ENCODE measurements around the gene RARA.

Gene RARA

DNA sequence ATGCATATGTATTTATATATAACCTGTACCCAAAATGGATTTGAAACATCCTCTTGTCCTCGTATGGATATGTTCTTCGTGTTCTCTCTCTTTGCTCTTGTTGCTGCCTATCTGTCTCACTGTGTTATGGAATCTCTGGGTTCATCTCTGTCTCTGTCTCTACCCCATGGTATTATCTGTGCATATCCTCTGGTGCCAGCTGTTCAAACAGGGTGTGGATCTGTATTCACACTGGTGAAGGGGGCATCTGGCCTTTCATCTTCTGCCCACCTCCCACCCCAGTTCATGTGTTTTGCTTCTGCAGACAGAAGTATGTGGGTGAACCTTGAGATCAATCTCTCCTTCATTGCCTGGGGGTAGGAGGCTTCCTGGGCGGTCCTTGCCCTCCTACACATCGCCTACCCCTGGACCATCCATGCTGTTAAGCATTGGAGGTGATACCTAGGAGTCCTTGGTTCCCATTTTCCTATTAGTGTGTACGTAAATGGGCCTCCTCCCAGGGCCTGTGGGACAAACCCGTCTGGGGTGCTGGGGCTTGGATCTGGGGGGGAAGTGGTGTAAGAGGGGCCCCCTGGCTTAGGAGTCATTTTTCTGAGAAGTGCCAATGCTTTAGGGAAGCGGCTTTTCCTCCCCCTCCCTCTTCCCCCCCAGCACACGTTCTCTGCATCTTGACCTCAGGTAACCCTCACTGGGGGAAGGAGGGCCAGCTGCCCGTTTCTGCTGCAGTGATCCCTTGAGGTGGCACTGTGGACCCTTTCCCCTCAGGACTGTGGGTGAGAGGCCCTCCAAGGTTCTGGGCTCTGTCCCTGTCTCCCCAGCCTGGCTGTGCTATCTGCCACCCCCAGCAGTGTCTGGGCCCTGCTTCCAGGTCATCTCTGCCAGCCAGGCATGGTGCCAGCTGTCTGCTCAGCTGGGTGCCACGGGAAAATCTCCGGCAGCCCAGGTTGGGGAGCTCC, 21.1 kb downstream of the RARA start:
- DNase-seq (ENCODE audit: low spot score), result no peak

DNA sequence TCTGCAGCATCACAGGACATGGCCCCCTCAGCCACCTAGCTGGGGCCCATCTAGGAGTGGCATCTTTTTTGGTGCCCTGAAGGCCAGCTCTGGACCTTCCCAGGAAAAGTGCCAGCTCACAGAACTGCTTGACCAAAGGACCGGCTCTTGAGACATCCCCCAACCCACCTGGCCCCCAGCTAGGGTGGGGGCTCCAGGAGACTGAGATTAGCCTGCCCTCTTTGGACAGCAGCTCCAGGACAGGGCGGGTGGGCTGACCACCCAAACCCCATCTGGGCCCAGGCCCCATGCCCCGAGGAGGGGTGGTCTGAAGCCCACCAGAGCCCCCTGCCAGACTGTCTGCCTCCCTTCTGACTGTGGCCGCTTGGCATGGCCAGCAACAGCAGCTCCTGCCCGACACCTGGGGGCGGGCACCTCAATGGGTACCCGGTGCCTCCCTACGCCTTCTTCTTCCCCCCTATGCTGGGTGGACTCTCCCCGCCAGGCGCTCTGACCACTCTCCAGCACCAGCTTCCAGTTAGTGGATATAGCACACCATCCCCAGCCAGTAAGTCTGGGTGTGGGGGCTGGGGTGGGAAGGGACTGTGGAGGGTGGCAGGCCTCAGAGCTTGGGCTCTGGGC, 22.0 kb downstream of the RARA start:
- no peak for DNase-seq (ENCODE audit: low spot score)

DNA sequence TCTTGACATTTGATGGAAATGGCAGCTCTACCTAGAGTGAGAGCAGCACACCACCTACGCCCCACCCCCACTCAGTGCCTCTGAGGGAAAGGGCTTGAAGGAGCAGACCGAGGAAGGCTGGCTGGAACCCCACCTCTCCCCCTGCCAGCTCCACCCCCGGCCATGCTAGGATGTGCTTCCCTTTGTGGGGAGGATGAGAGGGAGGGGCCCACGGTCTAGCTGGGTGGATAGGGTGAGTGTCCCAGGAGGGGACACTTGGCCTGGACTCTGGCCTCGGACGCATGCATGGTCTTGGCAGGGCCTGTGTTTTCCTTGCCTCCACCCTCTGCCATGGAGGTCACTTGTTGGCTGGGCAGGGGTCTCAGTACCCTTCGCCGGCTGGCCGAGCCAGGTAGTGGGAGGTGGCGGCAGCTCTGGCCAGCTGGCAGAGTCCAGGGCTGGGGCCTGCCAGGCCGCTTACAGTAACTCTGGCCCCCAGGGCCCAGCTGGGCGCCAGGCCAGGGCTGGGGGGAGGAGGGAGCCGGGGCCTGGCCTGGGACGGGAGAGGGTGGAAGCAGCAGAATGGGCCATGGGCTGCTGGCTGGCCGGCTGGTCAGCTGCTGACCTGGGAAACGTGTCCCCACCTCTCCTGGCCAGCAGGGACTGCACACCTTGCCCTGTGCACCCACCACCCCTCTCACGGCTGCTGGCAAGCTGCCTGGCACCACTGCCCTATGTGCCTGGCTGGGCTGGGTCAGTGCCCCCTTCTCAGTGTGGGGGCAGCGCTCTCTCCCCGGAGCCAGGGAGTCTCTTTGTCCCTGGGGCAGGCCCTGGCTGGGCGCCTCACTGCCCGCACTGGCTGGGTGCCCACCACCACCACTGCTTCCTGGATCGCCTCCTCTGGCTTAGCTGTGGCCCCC, 23.0 kb downstream of the RARA start:
- DNase-seq (ENCODE audit: low spot score), result peak; percentile 83

DNA sequence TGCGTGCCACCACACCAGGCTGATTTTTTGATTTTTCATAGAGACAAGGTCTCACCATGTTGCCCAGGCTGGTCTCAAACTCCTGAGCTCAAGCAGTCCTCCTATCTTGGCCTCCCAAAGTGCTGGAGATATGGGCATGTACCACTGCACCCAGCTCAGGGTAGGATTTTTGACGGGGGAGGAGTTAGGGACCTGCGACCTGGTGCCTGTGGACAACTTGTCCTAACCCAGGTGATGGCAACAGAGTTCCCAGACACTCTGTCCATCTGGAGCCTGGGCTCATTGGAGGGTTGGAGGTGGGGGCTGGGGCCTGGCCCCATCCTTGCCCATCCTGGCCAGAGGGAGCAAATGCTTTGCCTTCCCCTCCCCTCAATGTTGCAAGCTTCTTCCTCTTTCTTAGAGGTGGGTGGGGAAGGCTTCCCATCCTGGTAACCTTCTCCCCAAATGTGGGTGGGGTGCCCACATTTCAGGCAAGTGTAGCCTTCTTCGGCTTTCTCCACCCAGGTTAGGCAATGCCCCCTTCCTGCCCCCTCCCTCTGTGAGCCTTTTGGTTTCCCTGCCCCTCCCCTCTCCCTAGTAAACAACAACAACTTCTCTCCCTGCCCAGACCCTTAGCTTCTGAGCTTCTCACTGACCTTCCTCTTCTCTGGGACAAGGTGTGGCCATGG, 24.9 kb downstream of the RARA start:
- DNase-seq (ENCODE audit: low spot score), result no peak

DNA sequence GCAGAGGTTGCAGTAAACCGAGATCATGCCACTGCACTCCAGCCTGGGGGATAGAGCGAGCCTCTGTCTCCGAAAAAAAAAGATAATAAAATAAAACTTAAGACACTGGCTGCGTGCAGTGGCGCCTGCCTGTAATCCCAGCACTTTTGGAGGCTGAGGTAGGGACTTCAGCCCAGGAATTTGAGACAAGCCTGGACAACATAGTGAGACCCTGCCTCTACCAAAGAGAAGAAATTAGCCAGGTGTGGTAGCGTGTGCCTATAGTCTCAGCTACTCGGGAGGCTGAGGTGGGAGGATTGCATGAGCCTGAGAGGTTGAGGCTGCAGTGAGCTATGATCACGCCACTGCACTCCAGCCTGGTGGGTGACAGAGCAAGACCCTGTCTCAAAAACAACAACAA, 26.6 kb downstream of the RARA start:
- DNase-seq (ENCODE audit: low spot score), result no peak

DNA sequence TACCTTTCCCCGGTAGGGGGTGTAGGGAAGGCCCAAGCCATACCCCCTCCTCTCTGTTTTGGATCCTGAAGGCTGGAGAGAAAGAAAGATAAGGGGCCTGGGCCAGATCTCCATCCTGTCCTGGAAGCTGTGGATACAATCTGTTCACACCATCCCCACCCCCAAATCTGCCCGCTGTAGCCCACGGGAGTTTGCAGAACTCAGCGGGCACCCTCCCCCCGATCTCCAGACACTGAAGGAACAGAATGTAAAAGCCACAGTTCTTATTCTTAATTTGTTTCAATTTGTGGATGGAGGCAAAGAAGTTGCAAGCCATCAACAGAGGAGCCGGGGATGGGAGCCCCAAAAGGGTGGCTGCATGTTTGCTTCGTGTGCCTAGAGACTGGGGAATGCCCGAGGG, 28.4 kb downstream of the RARA start:
- no peak for DNase-seq (ENCODE audit: low spot score)

DNA sequence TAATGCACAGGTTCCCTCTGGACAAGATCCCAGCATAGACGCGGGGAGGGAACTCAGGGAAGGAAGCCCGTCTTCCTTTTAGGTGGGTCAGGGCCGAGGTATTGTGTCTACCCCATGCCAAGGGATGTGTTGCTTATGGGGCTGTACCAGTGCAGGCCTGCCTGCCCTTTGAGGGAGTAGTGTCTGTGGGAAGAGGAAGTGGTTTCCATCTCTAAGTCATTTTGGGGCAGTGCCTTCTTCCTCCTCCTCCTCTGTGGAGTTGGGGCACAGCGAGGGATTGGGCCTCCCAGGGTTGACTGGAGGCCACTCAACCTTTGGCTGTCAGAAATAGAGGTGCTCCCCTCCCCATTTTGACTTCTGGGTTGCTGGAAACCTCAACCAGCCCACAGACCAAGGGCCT, 29.1 kb downstream of the RARA start:
- DNase-seq (ENCODE audit: low spot score), result no peak

DNA sequence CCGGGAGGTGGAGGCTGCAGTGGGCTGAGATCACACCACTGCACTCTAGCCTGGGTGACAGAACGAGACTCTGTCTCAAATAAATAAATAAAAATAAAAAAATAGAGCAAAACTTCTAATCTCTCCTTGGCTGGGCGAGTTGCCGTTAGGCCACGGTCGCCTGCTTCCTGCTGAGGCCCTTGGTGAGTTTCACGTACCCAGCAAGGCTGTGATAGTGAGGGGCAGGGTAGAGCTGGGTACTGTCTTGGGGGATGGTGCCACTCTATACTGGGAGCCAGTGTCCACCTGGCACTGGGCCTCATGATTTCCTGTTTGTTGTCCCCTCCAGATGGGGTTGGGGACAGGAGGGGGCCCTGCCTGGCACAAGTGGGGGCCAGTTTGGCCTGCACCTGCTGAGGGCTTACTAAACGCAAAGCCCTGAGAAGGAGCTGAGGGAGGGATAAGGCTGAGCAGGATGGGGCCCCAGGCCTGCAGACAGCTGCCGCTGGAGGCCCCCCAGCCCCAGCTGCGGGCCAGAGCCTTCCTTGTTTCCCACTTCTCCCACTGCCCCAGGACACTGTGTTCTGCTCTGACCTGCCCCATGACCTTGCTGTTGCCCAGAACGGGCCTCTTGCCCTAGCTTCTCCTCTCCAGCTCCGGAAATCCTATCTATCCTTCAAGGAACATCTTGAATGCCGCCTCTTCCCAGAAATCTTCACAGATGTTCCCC, 30.1 kb downstream of the RARA start:
- DNase-seq (ENCODE audit: low spot score), result no peak

DNA sequence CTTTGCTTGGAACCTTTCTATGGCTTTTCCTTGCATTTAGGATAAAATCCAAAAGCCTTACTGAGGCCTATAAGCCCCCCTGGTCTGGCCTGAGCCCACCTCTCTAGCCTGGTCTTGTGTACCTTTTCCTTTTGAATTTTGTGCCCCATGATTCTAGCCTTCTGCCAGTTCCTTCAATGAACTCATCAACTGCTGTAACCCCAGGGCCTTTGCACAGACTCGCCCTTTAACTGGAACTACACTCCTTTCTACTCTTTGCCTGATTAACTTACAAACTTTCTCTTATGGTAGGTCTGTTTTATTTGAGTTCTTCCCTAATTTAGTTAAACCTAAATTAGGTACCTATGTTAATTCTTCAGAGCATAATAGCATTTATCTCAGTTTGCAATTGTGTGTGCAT, 31.3 kb downstream of the RARA start:
- no peak for DNase-seq (ENCODE audit: low spot score)

DNA sequence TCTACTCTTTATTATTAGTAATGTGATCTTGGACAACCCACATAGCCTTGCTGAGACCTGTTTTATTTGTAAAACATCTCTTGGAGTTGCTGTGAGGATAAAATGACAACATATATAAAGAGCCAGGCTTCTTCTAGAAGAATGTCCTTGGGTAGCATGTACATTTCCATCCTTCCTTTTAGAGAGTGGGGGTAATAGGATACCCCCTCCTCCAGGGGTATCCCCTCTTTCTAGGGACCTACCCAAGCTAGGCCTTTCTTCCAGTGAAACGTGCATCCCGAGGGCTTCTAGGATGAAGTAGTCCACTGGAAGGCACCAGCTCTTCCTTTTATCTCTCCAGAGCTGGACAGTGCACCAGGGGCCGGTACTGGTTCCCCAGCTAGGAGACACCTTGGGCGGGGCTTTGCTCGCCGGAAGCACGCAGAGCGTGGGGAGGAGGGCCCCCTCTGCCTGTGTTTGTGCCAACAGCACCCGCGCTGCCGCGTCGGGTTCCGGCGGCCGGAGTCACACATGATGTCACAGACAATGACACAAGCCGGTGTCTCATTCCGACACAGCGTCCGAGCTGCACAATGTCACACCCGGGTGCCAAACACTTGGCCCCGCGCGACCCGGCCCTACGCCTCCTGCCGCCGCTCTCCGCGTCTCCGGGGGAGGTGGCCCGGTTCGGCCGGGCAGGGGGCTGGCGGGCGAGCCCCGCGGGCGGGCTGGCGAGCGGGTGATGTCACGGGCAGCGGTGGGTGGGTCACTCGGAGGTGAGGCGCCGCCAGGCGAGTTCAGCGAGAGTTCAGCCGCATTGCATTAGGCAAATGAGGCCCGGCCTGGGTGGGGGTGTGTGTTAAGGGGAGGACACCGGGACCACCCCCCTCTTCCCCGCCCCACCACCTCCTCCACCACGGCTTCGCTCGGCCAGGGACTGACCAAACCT, 32.2 kb downstream of the RARA start:
- DNase-seq (ENCODE audit: low spot score), result peak; percentile 63

DNA sequence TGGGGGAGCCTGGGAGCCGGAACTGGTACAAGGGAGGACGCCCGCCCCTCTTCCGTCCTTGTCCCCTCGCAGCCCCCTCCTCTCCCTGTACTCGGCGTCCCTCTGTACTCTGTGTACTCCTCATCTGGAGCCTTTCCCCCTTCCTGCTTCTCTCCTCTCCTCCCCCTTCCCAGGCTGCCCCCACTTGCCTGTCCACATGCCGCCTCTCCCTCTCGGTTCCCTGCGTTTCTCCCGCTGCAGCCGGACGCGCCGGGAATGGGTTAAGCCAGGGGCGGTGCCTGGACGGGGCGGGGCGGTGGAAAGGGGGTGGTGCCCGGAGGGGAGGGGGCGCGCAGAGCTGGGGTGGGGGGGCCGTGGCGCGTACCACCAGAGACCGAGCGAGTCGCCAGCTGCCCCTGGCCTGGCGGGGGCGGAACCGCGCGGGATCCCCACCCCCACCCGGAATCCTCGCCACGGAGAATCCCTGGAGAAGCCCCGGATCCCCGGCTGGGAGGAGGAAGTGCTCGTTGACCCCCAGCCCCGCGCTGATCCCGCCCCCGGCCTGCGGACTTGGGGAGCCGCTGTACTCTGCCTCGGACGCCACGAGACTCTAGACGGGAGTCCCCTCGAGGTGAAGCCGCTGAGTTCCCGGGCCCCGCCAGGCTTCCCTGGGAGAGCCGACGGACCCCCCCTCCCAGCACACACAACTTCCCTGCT, 33.0 kb downstream of the RARA start:
- no peak for DNase-seq (ENCODE audit: low spot score)

DNA sequence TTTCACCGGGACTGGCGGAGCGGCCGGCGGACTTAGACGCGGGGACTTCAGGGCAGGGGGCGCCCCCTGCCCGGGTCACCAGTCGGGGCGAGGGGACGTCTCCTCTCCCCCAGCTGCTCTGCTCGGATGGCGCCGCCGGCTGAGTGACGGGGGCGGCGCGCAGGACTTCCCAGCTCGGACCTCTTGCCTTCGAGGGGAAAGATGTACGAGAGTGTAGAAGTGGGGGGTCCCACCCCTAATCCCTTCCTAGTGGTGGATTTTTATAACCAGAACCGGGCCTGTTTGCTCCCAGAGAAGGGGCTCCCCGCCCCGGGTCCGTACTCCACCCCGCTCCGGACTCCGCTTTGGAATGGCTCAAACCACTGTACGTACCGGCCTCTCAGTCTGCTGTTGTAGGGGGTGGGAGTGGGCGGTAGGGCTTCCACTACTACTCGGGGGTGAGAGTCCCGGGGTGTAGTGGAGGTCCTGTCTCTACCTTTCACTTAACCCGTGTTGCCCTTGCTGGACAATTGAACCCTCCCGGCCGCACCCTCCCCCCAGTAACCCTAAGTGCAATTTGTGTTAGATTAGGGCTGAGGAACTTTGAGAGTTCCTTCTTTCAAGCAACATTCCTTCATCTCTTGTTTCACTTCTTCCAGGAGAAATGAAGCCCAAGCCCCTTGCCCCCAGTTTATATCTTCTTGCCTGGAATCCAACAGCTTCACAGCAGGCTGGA, 33.7 kb downstream of the RARA start:
- DNase-seq (ENCODE audit: low spot score), result no peak

DNA sequence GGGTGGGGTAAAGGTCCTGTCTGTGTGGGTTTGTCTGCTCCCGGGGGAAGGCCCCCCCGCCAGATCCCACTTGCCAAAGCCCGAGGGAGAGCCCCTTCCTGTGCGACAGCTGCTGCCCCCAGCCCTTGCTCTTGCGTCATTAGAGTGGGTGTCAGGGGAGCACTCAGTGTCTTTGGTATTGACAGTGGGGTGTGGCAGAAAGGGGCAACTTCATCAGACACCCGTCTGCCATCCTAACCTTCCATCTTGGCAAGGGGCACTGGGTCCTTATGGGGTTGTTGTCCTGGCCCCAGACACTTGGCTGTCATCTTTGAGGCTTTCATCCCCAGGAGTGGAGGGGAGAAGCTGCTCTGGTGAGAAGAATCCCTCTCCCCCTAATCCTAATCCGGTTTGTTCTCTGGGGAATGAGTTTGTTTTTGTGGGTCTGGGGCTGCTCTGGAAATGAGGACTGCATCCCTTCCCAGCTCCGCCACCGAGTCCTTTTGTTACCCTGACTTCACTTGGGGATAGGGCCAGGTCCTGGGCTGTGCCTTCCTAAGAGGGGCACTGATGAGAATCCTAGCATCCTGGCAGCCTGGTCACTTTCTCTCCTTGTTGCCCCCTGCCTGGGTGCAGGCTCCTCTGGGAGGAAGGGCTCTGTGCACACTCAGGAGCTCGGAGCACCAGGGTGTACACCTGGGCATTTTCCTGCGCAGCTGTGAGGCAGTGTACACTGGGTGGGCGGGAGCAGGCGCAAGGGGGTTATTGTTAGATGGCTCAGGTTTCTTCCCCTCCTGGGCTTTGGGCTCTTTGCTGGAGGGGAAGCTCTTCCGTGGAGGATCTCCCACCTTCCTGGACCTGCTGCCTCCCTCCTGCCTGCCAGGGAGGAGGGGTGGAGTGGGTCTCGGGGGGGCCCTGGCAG, 34.5 kb downstream of the RARA start:
- no peak for DNase-seq (ENCODE audit: low spot score)

DNA sequence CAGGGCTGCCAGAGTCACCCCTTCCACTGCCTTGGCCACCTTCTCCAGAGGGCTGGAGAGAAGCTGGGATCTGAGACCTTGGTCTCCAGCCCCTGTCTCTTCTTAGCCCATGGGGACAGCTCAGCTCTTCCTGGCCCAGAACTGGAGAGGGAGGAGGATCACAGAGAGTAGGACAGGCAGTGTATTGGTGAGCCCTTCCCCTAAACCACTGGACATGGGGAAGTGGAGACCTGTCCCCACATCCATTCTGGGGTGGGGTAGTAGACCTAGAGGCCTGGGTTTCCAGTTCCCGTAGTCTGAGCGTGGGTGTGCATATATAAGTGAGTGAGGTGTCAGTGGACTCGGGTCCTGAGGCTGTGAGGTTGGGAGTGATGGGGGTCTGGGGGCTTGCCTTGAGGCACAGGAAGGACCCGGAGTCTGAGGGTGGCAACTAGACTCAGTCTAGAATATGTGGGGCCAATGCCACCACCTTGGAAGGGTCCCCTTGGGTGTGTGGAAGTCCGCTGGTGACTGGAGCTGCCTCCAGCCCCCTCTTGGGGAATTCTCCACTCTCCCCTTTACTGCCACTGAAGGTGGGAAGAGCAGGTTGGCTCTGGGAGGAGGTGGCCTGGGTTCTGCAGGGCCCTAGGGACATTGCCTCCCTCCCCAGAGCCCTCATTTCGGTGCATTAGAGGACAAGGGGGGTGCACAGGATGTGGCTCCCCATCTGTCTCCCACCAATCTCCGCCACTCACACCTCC, 35.6 kb downstream of the RARA start:
- no peak for DNase-seq (ENCODE audit: low spot score)

DNA sequence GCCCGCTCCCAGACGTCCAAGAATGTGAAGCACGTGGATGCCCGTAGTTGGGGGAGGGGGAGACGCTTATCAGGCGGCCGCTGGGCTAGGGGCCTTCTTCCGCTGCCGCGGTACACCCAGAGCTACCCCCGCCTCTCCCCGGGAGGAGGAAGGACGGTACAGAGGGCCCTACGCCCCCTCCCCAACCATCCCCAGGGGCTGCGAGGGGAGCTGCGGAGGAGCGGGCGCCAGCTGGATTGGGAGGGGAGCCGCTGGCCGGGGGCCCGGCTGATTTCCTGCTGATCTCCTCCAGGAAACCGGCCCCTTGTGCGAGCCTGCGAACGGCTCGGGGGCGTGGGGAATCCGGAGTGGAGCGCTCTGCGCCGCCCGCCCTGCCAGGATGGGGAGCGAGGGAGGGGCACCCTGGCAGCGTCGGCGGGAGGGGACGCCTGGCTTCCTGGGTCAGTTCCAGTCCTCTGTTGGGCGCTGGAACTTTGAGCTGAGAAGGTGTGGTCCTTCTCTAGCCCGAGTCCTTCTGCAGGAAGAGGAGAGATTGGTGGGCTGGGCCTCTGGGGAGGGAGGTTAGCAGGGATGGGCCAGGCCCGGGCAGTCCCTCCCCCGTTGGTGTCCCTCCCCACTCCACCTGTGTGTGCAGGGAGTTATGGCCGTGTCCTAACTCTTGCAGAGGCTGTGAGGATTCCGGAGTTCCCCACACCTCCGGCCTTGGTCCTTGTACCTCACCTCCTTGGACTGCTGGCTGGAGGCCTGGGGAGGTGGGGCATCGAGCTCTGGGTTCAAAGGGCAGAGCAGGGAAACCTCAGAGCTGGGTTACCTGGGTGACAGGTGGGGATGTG, 36.4 kb downstream of the RARA start:
- no peak for DNase-seq (ENCODE audit: low spot score)
